ENCODE results near the gene PI4KA.

PI4KA gene

GRCh38 chr22:20792221-20792965 is 66.2 kb downstream of the PI4KA start:
- DNase-seq: no peak

DNA sequence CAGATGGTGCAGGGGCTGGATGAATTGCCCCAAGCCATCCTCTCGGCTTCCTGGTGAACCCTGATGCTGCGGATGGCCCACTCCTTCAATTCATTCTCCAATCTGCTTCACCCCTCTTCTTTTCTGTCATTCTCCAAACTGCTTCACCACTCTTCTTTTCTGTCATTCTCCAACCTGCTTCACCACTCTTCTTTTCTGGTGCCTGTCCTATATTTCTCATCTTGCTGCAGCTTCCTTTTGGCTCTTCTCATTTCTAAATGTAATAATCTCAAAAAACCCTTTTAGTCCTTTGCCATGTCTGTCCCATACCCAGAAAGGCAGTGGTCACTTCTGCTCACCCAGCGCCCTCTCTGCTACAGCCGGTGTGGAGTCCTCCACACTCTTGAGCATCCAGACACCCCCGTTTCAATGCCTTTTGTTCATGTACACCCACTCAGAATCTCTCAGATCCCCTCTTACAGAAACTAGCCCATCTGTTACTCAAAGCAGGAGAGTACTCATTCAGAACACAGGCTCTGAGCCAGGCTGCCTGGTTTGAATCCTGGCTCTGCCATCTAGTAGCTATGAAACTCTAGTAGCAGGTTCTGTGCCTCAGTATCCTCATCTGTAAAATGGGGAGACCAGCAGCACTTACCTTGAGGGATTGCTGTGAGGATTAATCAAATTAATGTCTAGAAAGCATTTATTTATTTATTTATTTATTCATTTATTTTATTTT is 69.8 kb downstream of the PI4KA start:
- DNase-seq: no peak

DNA sequence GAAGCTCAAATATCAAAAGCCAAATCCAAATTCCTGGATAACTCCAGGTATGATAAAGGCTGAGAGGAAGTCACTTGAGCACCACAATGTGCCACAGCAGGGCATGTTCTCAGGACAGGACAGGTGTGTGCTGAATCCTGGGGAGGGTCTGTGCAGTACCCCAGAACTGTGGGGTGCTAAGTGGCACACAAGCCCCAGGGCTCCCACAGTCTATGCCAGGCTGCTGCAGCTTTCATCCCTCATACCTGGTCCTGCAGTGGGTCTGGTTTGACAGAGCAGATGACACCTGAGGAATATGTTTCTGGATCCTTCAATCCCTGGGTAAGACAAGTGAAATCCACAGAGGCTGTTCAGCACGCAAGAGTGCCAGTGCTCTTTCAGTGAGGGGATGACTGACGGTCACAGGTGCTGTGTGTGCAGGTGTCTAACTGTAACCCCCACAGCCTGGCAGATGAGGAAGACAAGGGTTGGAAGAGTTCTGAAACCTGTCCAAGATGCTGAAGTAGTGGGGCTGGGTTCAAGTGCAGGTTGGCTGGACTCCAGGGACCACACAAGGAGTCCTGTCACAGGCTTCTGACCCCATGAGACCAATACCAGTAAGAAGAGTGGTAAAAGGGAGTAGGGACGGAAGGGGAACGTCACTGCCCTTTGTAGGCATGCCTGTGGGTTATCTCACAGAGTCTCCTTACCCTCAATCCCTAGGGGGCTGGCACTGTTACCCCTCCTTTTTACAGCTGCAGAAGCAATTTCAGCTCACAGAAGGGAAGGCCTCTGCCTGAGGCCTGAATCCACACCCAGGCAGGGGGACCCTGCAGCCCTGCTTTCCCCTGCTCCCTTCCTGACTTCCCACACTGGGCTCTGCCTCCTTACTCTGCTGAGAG is 70.6 kb downstream of the PI4KA start:
- DNase-seq: no peak

DNA sequence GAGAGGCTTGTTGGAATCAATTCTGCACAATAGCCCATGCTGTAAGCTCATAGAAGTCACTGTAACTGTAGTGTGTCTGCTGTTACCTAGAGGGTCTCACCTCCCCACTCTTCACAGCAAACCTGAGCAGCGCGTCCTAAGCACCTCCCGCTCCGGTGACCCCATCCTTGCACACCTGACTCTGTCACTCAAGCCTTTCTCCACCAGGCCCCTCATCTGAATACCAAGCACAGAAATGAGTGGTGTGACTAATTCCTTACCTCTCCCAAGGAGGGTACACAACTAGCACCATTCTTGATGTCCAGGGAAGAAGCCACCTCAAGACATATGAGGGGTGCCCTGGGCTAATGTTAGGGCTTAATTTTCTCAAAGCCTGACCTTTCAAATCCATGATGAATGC is 71.4 kb downstream of the PI4KA start:
- DNase-seq: no peak

- DNase-seq: no peak
Observed at GRCh38 chr22:20786536-20786979, 72.1 kb downstream of the PI4KA start.

GRCh38 chr22:20786048-20786447 is 72.6 kb downstream of the PI4KA start:
- no peak for DNase-seq

DNA sequence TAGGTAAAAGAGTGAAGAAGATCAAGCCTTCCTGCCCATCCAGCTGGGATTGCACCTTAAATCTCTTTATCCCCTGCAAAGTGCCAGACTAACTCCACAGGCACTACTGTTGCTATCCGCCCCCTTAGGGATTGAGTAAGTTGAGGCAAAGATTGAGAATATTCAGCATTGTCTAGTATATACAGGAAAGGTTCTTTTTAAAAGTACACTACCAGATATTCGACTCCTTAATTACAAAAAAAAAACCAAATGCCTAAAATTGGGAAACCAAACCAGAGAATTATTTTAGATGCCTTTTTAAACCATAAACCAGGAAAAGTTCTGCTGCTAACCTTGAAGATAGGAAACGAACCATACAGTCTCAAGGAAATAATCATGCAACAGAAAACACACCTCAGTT is 73.2 kb downstream of the PI4KA start:
- DNase-seq: no peak

GRCh38 chr22:20783844-20784723 is 74.5 kb downstream of the PI4KA start:
- DNase-seq: peak; percentile 62

DNA sequence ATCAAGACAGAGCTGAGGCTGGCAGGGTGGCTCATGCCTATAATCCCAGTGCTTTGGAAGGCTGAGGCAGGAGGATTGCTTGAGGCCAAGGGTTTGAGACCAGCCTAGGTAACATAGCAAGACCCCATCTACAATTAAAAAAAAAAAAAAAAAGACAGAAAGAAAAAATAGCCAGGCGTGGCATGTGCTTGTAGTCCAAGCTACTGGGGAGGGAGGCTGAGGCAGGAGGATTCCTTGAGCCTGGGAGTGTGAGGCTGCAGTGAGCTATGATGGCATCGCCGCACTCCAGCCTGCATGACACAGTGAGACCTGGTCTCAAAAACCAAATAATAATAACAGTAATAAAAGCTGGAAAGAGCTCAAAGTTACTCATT is 75.3 kb downstream of the PI4KA start:
- no peak for DNase-seq

DNA sequence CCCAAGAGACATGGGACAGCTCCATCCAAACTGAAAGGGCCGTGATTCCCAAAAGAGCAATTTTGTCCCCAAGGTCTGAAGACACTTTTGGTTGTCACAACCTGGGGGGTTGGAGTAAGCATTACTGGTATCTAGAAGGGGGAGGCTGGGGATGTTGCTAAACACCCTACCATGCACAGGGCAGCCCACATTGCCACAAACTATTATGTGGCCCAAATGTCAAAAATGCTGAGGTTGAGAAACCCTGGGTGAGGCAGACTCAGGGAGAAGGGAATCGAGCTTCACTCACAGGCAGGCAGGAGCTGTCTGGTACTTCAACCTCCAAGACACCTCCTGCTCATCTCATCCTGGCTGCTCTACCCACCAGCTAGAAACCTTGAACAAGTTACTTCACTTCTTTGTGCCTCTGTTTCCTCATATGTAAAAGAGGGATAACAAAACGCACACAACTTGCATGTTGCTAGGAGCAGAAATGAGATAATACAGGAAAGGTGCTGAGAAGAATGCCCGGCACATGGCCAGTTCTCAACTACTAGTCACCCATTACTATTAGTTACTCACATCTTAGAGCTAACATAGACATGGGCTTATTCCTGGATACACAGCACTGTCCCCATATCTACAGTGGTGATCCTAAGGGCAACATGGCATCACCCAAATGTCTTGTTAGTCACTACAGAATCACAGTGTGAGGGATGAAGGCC is 75.9 kb downstream of the PI4KA start:
- DNase-seq: no peak

DNA sequence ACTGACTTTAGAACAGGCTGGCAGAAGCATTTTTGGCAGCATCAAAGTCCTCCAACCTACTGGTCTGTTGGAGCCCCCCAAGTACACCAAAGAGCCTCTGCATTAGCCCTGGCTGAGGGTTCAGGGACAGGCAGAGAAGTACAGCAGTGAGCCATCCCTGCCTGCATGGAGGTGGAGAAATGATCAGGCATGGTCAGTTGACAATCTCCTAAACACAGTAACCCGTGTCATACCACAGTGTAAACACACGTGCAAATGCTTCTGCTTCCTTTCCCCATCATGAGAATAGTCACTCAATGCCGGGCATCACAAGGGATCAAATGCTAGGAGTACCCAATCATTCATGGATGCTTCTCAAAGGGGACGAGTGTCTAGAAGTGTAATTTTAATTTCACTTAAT is 76.5 kb downstream of the PI4KA start:
- DNase-seq: no peak

- DNase-seq: peak; percentile 78
Observed at GRCh38 chr22:20781272-20781990, 77.2 kb downstream of the PI4KA start.

DNA sequence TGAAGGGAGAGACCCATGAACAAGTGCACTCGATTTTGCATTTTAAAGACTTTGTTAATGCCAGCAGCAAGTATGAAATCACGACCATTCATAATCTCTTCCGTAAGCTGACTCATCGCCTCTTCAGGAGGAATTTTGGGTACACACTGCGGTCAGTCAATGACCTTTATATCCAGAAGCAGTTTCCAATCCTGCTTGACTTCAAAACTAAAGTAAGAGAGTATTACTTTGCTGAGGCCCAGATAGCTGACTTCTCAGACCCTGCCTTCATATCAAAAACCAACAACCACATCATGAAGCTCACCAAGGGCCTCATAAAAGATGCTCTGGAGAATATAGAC is 78.8 kb downstream of the PI4KA start:
- DNase-seq: no peak

DNA sequence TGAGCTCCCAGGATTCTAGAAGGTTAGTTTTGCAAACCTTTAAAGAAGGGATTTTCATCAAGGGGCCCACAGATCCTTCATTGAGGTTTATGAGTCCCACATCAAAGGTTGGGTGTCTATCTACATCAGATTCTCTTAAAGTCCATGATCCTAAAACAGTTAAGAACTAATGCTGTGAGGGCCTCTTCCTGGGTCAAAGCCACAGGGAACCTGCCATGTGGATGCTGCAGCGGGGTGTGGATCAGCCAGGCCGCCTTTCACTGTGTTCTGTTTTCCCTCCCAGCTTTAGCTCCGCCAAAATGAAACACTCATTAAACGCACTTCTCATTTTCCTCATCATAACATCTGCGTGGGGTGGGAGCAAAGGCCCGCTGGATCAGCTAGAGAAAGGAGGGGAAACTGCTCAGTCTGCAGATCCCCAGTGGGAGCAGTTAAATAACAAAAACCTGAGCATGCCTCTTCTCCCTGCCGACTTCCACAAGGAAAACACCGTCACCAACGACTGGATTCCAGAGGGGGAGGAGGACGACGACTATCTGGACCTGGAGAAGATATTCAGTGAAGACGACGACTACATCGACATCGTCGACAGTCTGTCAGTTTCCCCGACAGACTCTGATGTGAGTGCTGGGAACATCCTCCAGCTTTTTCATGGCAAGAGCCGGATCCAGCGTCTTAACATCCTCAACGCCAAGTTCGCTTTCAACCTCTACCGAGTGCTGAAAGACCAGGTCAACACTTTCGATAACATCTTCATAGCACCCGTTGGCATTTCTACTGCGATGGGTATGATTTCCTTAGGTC is 79.4 kb downstream of the PI4KA start:
- no peak for DNase-seq

DNA sequence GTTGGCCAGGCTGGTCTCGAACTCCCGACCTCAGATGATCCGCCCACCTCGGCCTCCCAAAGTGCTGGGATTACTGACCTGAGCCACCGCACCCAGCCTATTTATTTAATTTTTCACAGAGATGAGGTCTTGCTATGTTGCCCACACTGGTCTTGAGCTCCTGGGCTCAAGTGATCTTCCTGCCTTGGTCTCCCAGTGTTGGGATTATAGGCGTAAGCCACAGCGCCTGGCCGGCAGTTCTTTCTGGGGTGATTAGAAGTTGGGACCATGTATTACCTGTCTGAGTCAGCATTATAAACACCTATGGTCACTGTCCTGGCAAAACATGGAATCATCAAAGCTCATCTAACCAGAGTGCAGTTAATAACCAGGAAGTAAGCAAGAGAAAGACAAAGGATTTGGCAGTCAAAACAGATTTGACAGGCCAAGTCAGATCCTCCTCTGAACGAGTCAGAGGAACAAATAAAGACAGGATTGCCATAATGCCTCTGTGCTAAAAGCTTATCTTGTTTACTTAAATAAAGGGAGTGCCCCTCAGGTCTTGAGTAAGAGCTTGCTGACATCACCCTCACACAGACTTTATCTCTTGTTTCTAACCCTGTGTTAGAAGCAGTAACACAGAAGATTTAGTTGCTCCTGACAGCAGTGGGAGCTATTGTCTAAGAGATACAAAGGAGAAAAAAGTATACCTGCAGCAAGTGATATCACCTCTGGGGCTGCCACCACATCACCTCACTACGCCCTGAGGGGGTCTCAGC is 81.0 kb downstream of the PI4KA start:
- DNase-seq: peak; percentile 66

DNA sequence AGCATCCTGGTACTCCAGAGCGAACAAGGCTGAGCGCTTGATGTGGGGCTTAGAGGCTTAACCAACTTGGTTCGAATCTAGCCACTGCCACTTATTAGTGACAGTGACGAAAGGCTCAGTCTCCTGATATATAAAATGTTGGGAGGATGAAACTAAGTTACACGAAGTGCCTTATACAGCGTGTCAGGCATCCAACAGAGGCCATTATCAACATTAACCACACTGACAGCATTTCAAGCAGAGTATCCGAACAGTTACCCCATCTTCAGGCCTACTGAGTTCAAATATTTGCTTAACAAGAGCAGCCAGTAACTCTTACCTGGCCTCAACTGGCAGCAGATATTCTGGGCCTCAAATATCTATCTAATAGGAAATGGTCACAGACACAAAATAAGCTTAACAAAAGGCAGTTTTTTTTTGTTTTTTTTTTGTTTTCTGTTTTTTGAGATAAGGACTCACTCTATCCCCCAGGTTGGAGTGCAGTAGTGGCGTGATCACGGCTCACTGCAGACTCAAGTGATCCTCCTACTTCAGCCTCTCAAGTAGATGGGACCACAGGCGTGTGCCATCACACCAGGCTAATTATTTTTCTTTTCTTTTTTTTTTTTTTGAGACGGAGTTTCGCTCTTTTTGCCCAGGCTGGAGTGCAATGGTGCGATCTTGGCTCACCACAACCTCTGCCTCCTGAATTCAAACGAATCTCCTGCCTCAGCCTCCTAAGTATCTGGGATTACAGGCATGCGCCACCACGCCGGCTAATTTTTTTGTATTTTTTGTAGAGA is 81.8 kb downstream of the PI4KA start:
- no peak for DNase-seq

DNA sequence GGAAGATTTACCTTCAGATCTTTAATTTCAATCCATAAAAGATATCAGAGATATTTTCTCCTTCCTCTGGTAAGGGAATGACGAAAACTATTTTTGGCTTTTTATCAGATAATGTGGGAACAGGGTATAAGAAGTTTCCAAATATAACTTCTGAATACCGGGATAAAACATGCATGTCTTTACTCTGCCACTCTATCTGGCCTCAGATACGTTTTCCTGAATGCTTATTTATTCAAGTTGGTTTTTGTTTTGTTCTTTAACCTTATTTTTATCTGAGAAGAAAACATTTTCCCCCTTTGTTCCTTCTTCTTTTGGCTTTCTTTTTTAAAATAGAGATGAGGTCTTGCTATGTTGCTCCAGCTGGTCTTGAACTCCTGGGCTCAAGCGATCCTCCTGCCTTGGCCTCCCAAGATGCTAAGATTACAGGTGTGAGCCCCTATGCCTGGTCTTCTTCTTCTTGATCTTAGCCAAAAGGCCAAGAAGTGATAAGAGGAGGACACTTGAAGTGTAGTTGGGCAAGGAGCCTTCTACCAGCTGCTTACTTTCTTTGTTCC is 83.2 kb downstream of the PI4KA start:
- no peak for DNase-seq

DNA sequence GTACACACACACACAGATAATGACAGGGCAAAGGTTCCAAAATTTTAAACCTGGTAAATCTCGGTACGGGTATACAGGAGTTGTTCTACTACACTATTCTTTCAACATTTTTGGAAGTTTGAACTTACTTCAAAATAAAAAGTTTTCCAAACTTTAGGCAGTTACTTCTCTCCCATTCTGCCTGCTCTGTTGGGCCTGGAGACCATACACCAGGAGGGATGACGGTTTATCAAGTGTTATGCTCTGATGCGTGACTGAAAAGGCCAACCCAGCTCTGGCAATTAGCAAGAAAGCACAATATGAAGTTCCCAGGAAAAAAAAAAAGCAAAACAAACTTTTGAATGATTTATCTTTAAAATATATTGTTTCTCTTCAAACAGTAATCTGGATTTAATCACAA is 83.7 kb downstream of the PI4KA start:
- DNase-seq: no peak

Data from suppressor macrophage treated with lipopolysaccharide for 4 hours (primary cell).